Ectodermal cell (in vitro differentiated cells): ENCODE results near the gene P2RX1.
"Not testable (repeated sequence)": the region's sequence is repeated elsewhere in the genome, so short reads cannot be mapped to it uniquely, and the experiment has no call there.

Experiments
- H3K27ac ChIP-seq: 2 replicates; pipeline ENCODE4 v1.7.0; 2013; ENCODE audit warnings: mild to moderate bottlenecking, low read depth, low read length; ENCODE audit not compliant: insufficient read depth, poor library complexity, severe bottlenecking
- H3K27me3 ChIP-seq: 2 replicates; pipeline ENCODE4 v1.7.0; 2013; ENCODE audit warnings: mild to moderate bottlenecking, low read length; ENCODE audit not compliant: insufficient read depth, control insufficient read depth, poor library complexity, severe bottlenecking
- H3K36me3 ChIP-seq: one replicate; pipeline ENCODE4 v1.7.0; 2013; ENCODE audit warnings: low read length; ENCODE audit not compliant: control insufficient read depth, insufficient read depth
- H3K4me1 ChIP-seq: one replicate; pipeline ENCODE4 v1.7.0; 2013; ENCODE audit warnings: low read length; ENCODE audit not compliant: control insufficient read depth, insufficient read depth
- H3K4me3 ChIP-seq: 2 replicates; pipeline ENCODE4 v1.7.0; 2013; ENCODE audit warnings: low read depth, low read length, control low read depth; ENCODE audit not compliant: insufficient read depth
- H3K9me3 ChIP-seq: 2 replicates; pipeline ENCODE4 v1.7.0; 2013; ENCODE audit warnings: mild to moderate bottlenecking, low read length, moderate library complexity; ENCODE audit not compliant: control insufficient read depth
- WGBS, 2 experiments: methylation state at CpG; one replicate each; pipeline ENCODE4 v1.1.7; 2013; ENCODE audit warnings: missing lambda C conversion rate in 2 of 2; 5-methylcytosine and 5-hydroxymethylcytosine counted together

The P2RX1 gene

GRCh38 chr17:3952186-3952585 is 35.9 kb upstream of the P2RX1 start:
- peaks cover 11% of the 10 kb centered on the region for H3K4me1 ChIP-seq
- no peaks in the 10 kb centered on the region for H3K27me3 ChIP-seq
- H3K9me3 ChIP-seq, result no peaks in the 10 kb centered on the region
- H3K27ac ChIP-seq, result no peak overlapping the region
- H3K4me3 ChIP-seq, result no peak overlapping the region
- no peaks in the 10 kb centered on the region for H3K36me3 ChIP-seq
- 93 to 95% methylated on average over 14 of the region's 14 CpGs for WGBS, 2 experiments

DNA sequence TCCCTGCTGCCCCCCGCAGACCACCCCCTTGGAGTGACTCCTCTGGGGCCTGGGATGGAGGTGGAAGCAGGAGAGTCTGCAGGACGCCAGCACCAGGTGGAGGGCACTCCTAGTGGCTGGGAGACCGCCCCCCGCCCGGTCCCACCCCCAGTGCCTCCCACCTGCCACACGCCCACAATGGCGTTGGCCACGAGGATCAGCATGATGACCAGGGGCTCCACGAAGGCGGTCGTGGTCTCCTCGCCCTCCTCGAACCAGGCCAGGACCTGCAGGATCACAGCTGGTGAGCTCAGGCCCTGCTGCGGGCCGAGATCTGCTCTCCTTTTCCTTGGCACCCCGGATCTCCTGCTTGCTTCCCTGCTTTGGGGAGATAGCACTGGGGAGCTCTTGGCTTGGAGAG is 35.2 kb upstream of the P2RX1 start:
- Histone ChIP-seq H3K27ac (no peak overlapping the region), H3K9me3 (no peaks in the 10 kb centered on the region), H3K36me3 (no peaks in the 10 kb centered on the region), H3K27me3 (no peaks in the 10 kb centered on the region), H3K4me3 (no peak overlapping the region), H3K4me1 (peaks cover 4% of the 10 kb centered on the region)
- WGBS, 2 experiments, result 92 to 95% methylated on average over 16 of the region's 16 CpGs

DNA sequence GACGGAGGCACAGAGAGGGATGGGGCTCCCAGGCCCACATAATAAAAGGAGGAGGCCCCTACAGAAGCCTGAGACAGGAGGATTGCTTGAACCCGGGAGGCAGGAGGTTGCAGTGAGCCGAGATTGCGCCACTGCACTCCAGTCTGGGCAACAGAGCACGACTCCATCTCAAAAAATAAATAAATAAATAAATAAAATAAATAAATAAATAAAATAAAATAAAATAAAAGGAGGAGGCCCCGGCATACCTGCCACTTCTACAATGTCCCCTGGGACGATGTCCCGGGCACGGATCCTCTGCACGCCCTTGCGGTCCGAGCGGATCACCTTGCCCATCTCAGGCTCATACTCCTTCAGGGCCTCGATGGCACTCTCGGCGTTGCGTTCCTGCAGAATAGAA is 34.7 kb upstream of the P2RX1 start:
- H3K27me3 ChIP-seq, result no peaks in the 10 kb centered on the region
- no peak overlapping the region for H3K4me3 ChIP-seq
- H3K9me3 ChIP-seq, result no peaks in the 10 kb centered on the region
- no peaks in the 10 kb centered on the region for H3K4me1 ChIP-seq
- H3K27ac ChIP-seq, result no peak overlapping the region
- H3K36me3 ChIP-seq, result no peaks in the 10 kb centered on the region
- 94 to 96% methylated on average over 16 of the region's 17 CpGs for WGBS, 2 experiments

DNA sequence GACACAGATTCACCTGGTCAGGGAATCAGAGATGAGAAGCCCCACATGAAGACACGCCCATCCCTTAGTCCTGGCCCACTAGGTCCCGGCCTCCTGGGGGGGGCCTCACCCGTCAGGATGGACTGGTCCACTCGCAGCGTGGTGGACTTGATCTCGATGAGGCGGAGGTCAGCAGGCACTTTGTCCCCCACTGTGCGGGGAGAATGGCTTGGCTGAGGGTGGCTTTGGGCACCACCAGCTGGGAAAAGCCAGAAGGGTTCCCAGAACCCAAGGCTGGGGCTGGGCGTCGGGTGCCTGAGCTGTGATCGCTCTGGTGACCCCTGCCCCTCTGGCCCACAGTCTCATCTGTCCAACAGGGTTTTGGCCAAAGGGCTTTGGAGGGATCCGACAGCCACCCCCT is 34.3 kb upstream of the P2RX1 start:
- Histone ChIP-seq H3K36me3 (no peaks in the 10 kb centered on the region), H3K4me1 (no peaks in the 10 kb centered on the region), H3K9me3 (no peaks in the 10 kb centered on the region), H3K27ac (no peak overlapping the region), H3K4me3 (no peak overlapping the region), H3K27me3 (no peaks in the 10 kb centered on the region)
- 91 to 94% methylated on average over 12 of the region's 12 CpGs for WGBS, 2 experiments

DNA sequence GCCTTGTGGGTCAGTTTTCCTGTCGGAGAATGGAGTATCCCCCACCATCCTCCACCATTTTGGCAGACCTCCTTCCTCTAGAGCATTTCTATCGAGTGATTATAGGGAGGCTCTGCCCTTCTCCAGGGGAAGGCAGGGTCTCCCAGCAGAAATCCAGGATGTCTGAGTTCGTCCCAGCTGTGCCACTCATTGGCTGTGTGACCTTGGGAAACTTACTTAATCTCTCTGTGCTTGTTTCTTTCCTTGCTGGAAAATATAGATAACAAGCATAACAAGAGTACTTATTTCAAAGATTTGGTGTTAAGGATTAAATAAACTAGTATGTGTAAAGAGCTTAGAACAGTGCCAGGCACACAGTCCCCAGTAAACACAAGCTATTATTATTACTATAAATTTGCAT is 33.2 kb upstream of the P2RX1 start:
- no peaks in the 10 kb centered on the region for H3K36me3 ChIP-seq
- H3K27me3 ChIP-seq, result peaks cover under 1% of the 10 kb centered on the region
- 89 to 90% methylated on average over 3 of the region's 3 CpGs for WGBS, 2 experiments

GRCh38 chr17:3948551-3948950 is 32.3 kb upstream of the P2RX1 start:
- not testable (repeated sequence) for H3K27me3 ChIP-seq, H3K4me1 ChIP-seq, H3K36me3 ChIP-seq, H3K27ac ChIP-seq, H3K9me3 ChIP-seq, H3K4me3 ChIP-seq
- 89 to 90% methylated on average over 3 of the region's 3 CpGs for WGBS, 2 experiments

More for the DNA sequence above, 33.2 kb upstream of the P2RX1 start:
- no peaks in the 10 kb centered on the region for H3K9me3 ChIP-seq
- no peak overlapping the region for H3K27ac ChIP-seq
- H3K4me3 ChIP-seq, result no peak overlapping the region
- no peaks in the 10 kb centered on the region for H3K4me1 ChIP-seq

- WGBS, 2 experiments, result 95 to 96% methylated on average over 43 of the region's 43 CpGs
These were observed 31.1 kb upstream of the P2RX1 start for GRCh38 chr17:3947318-3947810.

GRCh38 chr17:3946711-3947235 is 30.5 kb upstream of the P2RX1 start:
- Histone ChIP-seq H3K27me3 (peaks cover 12% of the 10 kb centered on the region), H3K27ac (no peak overlapping the region), H3K4me3 (no peak overlapping the region), H3K4me1 (no peaks in the 10 kb centered on the region), H3K36me3 (no peaks in the 10 kb centered on the region), H3K9me3 (no peaks in the 10 kb centered on the region)
- 85 to 90% methylated on average over 5 of the region's 5 CpGs for WGBS, 2 experiments

More at GRCh38 chr17:3947318-3947810, 31.1 kb upstream of the P2RX1 start:
- H3K36me3 ChIP-seq, result no peaks in the 10 kb centered on the region
- peaks cover 12% of the 10 kb centered on the region for H3K27me3 ChIP-seq
- no peaks in the 10 kb centered on the region for H3K9me3 ChIP-seq
- H3K27ac ChIP-seq, result no peak overlapping the region
- H3K4me1 ChIP-seq, result no peaks in the 10 kb centered on the region
- no peak overlapping the region for H3K4me3 ChIP-seq

- Histone ChIP-seq H3K27me3 (peaks cover 12% of the 10 kb centered on the region), H3K4me1 (no peaks in the 10 kb centered on the region), H3K36me3 (no peaks in the 10 kb centered on the region), H3K9me3 (no peaks in the 10 kb centered on the region), H3K27ac (no peak overlapping the region), H3K4me3 (peak overlapping the region; percentile 34)
- WGBS, 2 experiments, result 23 to 26% methylated on average over 68 of the region's 68 CpGs
These were observed 28.5 kb upstream of the P2RX1 start for GRCh38 chr17:3944485-3945388.

GRCh38 chr17:3943240-3943891 is 27.1 kb upstream of the P2RX1 start:
- peaks cover 12% of the 10 kb centered on the region for H3K27me3 ChIP-seq
- WGBS, 2 experiments, result 92 to 95% methylated on average over 23 of the region's 23 CpGs
- no peaks in the 10 kb centered on the region for H3K4me1 ChIP-seq
- H3K9me3 ChIP-seq, result no peaks in the 10 kb centered on the region
- no peak overlapping the region for H3K4me3 ChIP-seq
- H3K27ac ChIP-seq, result no peak overlapping the region
- no peaks in the 10 kb centered on the region for H3K36me3 ChIP-seq
